A204.1 (cell line): ENCODE measurements around the gene TSHZ2.
"Not testable (repeated sequence)": the region's sequence is repeated elsewhere in the genome, so short reads cannot be mapped to it uniquely, and the experiment has no call there.

Experiments used
- FAIRE-seq: peaks from 2 replicates; lab custom pipeline; 2012; peaks lifted over from hg19 to GRCh38; lab: Jason Lieb, UNC

TSHZ2 gene

GRCh38 chr20:53423587-53424146 lies 451.5 kb downstream of the TSHZ2 start:
- no peak for FAIRE-seq

DNA sequence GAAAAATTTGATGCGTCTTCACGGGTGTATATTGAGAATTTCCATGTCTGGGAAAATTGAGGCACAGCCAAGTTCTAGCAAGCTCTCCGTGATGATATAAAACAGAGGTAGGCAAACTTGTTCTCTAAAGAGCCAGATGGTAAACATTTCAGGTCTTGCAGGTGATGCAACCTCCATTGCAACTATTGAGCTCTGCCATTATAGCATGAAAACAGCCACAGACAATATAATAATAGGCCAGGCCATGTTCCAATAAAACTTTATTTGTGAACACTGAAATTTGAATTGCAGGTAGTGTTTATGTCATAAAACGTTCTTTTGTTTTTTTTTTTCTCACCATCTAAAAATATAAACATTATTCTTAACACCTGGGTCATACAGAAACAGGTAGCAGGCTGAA lies 453.3 kb downstream of the TSHZ2 start:
- FAIRE-seq = no peak

DNA sequence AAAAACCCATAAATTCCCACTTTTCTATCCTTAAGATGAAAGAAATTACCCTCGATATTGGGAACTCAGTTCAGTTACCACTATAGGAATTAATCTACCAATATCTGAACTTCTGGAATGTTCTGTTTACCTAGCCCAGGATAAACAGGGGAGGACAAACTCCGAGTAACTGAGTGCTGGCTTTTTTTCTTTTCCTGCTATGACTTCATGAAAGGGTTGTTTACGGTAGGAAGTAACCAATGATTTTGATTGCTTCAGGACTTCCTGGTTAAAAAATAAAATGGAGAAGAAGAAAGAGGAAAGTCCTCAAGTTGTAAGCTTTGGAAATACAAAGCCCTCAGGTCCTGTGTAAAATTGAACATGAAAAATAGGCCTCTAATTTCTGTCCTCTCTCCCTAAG lies 453.8 kb downstream of the TSHZ2 start:
- FAIRE-seq = no peak

DNA sequence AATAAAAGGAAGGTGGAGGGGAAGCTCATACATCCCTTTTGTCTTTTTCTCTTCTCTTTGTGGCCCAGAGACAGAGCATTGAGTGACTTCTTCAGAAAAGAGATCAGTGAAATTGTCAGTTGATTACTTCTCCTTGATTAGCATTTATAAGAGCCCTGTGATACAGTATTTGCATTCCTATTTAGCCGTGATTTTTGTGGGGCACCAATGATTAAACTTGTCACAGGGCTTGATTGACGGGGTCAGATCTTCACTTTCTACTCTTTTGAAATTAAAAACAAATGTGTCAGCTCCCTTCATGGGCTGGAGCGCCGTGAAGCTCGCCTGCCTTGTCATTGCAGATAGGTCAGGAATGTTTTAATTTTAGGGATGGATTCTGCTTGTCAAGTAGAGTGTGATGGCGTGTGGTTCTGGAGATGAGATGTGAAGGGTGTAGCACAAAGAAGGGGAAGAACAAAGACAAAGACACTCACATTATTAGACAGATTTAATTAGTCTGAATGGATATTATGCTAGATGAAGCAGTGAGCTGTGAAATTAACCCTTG lies 454.7 kb downstream of the TSHZ2 start:
- no peak for FAIRE-seq

GRCh38 chr20:53427951-53428350 lies 455.8 kb downstream of the TSHZ2 start:
- no peak for FAIRE-seq

DNA sequence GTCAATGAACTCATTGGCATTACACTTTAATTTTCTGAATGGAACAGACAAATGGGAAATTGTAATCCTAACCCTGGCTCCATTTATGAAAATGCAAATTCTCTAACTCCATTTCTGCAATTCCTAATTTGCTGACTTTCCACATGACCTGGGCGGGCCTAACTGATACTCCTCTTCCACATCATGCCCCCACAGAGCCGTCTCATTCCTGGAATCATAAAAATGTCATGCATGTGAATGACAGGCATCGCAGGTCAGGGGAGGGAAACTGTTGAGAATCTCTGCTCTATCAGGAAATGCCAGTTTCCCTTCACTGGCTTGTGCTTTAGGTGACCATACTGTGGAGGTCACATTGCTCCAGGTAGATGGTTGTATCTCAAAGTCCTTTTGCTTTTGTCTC lies 456.4 kb downstream of the TSHZ2 start:
- no peak for FAIRE-seq

DNA sequence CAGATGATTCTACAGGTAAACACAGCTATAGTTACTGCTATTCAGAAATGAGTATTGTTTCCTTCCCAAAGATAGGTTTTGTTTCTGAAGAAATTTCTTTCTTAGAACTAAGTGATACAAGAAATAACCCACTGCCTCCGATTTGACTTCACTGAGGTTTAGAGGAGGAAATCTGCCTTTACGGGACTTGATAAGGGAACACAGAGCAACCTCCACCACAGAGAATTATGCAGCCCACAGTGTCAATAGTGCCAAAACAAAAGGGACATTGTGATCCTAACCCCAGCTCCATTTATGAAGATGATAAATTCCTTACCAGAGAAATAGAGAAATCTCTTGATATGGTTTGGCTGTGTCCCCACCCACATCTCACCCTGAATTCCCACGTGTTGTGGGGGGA lies 456.8 kb downstream of the TSHZ2 start:
- FAIRE-seq = no peak

DNA sequence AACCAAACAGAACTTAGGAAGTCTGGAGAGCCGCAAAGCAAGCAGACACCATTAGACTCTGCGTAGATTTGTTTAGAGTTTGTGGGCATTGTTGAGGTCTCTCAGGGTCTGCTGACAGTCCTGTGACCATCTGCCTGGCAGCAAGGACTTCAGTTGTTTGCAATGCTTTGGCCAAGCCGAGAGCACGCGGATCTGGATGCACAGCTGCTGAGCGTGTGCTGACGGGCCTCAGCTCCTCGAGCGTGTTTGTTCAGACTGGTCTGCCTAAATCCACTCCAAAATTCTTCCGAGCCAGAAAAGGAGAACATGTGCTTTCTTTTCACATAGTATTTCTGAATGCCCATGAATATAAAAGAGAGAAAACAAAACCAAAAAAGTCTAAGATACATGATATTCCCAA lies 462.5 kb downstream of the TSHZ2 start:
- FAIRE-seq = no peak

GRCh38 chr20:53436927-53437326 lies 464.8 kb downstream of the TSHZ2 start:
- not testable (repeated sequence) for FAIRE-seq

- no peak for FAIRE-seq
These were observed 466.2 kb downstream of the TSHZ2 start for GRCh38 chr20:53438368-53438767.

GRCh38 chr20:53439046-53439445 lies 466.9 kb downstream of the TSHZ2 start:
- no peak for FAIRE-seq

GRCh38 chr20:53439616-53440015 lies 467.5 kb downstream of the TSHZ2 start:
- no peak for FAIRE-seq

- FAIRE-seq = no peak
These were observed 472.4 kb downstream of the TSHZ2 start for GRCh38 chr20:53444401-53445149.

DNA sequence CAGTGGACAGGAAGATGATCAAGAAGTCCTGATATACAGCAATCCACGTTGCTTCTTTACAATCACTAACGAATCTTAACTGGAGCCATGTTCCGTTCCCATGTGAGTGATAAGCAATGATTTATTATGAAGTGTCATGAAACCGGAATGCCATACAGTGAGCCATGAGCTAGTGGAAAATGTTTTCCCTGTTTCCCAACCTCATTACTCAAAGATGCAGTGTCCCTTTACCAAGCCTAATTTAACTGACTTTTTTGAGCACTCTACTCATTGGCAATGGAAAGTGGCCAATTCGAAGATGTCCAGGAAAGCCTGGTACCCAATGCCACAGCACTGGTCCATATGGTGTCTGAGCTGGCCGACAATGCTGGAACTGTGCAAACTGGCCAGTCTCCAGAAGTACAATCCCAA lies 473.2 kb downstream of the TSHZ2 start:
- FAIRE-seq = no peak

DNA sequence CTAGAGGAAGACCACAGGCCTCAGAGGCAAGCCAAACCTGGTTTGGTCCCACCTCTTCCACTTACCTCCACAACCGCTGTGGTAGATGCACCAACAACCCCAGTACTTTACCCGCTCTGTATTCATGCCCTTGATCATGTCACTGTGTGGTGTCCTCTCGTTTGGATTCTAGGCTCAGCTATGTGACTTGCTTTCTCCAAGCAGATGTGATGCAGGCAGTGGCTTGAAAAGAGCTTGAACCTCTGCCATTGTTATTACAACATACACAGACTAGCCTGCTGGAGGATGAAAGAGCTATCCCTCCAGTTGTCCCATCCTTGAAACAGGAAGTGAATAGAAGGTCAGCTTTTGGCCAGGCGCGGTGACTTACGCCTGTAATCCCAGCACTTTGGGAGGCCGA lies 473.8 kb downstream of the TSHZ2 start:
- no peak for FAIRE-seq

DNA sequence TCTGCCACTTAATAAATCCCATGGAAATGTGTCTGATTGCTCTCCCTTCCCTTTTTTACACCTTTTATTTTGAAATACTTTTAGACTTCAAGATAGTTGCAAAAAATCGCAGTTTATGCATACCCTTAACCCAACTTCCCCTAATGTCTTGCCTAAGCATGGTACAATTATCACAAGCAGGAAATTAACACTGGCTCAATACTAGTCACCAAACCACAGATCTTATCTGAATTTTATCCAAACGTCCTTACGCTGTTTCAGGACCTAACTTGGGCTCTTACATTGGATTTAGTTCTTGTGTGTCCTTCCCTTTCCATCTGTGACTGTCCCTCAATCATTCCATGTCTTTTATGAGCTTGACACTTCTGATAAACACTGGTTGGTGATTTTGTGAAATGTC lies 475.2 kb downstream of the TSHZ2 start:
- no peak for FAIRE-seq

- FAIRE-seq = no peak
These were observed 476.3 kb downstream of the TSHZ2 start for GRCh38 chr20:53448426-53448825.

GRCh38 chr20:53448875-53449274 lies 476.7 kb downstream of the TSHZ2 start:
- FAIRE-seq = no peak

GRCh38 chr20:53453076-53453475 lies 480.9 kb downstream of the TSHZ2 start:
- FAIRE-seq = no peak

DNA sequence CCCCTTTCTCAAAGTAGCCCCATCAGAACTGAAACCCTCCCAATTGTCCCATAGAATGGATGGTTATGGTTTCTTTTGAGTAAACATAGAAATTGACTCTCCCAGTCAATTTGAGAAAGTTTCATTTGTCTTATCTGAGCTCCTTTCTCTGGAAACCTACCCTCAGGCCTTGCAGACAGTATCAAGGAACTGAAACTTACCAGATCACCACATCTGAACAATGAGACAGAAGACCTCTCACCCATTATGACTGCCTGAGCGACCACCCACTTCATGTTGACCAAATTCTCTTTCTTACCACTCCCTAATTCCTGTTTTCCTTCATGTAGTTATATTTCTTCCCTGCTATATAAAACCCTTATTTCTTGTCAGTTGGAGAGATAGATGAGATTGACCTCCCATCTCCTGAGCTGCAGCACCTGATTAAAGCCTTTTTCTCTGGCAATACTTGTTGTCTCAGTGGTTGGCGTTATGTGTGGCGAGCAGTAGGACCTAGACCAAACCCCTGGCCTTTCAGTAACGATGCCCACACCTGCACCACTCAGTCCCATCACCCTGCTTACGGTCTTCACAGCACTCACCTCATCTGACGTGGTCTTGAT lies 482.6 kb downstream of the TSHZ2 start:
- FAIRE-seq = no peak

DNA sequence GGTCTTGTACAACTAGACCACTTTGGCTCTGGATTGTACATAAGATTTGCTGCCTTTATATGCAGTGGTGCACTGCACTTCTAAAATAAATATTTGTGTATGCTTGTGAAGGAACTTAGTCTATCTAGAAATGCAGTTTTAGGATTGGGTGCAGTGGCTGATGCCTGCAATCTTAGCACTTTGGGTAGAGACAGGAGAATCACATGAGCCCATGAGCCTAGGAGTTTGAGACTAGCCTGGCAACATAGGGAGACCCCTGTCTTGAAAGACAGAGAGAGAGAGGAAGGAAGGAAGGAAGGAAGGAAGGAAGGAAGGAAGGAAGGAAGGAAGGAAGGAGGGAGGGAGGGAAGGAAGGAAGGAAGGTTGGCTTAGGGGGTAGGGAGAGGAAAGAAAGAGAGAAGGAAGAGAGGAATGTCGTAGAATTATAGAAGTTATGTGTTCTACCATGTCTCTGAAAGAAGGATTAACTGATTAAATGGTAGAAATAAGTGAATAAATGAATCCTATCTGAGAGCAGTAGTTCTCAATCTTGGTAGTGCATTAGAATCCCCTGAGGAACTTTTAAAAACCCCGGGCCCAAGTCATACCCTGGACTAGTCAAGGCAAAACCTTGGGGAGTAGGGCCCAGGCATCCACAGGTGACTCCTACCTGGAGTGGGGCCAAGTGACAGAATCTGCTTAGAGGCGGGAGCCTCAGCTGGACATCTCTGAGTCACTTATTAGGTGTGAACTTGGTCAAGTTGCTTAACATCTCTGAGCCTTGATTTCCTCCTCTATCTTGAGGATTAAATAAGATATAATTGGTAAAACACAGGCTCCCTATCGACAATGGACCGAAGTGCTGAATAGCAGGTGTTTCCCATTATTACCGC lies 491.2 kb downstream of the TSHZ2 start:
- no peak for FAIRE-seq

GRCh38 chr20:53466279-53466678 lies 494.1 kb downstream of the TSHZ2 start:
- no peak for FAIRE-seq

DNA sequence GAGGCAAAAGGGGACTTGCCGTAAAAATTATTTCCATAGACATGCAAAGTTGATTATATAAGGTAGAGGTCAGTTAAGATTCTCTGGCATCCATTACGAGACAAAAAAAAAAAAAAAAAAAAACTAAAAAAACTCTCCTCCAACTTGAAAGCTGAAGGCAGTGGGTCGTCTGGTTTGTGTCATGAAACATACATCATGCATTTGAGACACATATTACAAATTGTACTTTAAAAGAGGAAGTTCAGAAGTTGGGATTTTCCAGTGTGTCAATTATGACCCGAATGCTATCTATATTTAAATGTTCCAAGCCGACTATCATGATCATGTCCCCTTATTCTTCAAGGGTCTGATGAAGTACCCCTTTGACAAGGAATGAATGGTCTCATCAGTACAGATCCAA lies 496.4 kb downstream of the TSHZ2 start:
- no peak for FAIRE-seq
